Endodermal cell (in vitro differentiated cells): ENCODE results near the gene ETFA. TPM values are rescaled to one million over a fixed set of nuclear protein-coding genes. Genes with fewer than 3 reads are reported as not detected.
A peak's percentile ranks its signal among the peaks of the same experiment; 100 is the strongest.

Experiments
- DNase-seq: peaks from one replicate; pipeline ENCODE4 v3.0.0-alpha.2; 2017
- H3K27ac ChIP-seq: 2 replicates; pipeline ENCODE4 v1.5.1; 2013; ENCODE audit warnings: mild to moderate bottlenecking, low read depth, low read length, moderate library complexity
- H3K27me3 ChIP-seq: 2 replicates; pipeline ENCODE4 v1.6.1; 2013; ENCODE audit warnings: mild to moderate bottlenecking, low read length, moderate library complexity; ENCODE audit not compliant: insufficient read depth, control insufficient read depth, poor library complexity, severe bottlenecking
- H3K36me3 ChIP-seq: 2 replicates; pipeline ENCODE4 v1.7.0; 2013; ENCODE audit warnings: mild to moderate bottlenecking, low read length, moderate library complexity; ENCODE audit not compliant: control insufficient read depth, insufficient read depth
- H3K4me1 ChIP-seq: one replicate; pipeline ENCODE4 v1.7.0; 2013; ENCODE audit warnings: low read length; ENCODE audit not compliant: control insufficient read depth, insufficient read depth
- H3K4me3 ChIP-seq: 2 replicates; pipeline ENCODE4 v1.5.1; 2013; ENCODE audit warnings: mild to moderate bottlenecking, low read length, moderate library complexity
- H3K9ac ChIP-seq: 2 replicates; pipeline ENCODE4 v1.6.1; 2013; ENCODE audit warnings: mild to moderate bottlenecking, low read length, moderate library complexity; ENCODE audit not compliant: poor library complexity, severe bottlenecking; ENCODE audit errors: extremely low read depth
- H3K9me3 ChIP-seq: 2 replicates; pipeline ENCODE4 v1.6.1; 2013; ENCODE audit warnings: mild to moderate bottlenecking, low read length, moderate library complexity; ENCODE audit not compliant: control insufficient read depth
- H3K27ac Mint-ChIP-seq: 2 replicates; pipeline ENCODE4 v1.8.0; 2020; ENCODE audit warnings: mixed read lengths
- H3K27me3 Mint-ChIP-seq: 2 replicates; pipeline ENCODE4 v1.8.0; 2021; ENCODE audit warnings: mild to moderate bottlenecking, mixed read lengths; ENCODE audit not compliant: insufficient read depth
- H3K36me3 Mint-ChIP-seq: 2 replicates; pipeline ENCODE4 v1.8.0; 2020; ENCODE audit warnings: low read depth, mixed read lengths
- H3K4me1 Mint-ChIP-seq: 2 replicates; pipeline ENCODE4 v1.8.0; 2020; ENCODE audit warnings: mixed read lengths
- H3K4me3 Mint-ChIP-seq: 2 replicates; pipeline ENCODE4 v1.8.0; 2020; ENCODE audit warnings: mild to moderate bottlenecking, moderate library complexity, mixed read lengths
- H3K9me3 Mint-ChIP-seq: 2 replicates; pipeline ENCODE4 v1.8.0; 2020; ENCODE audit warnings: mild to moderate bottlenecking, mixed read lengths
- WGBS, 2 experiments: methylation state at CpG; one replicate each; pipeline versions ENCODE4 v1.1.5 to v1.1.7; 2013; ENCODE audit warnings: missing lambda C conversion rate in 2 of 2, mixed read lengths in 1 of 2; ENCODE audit not compliant: insufficient coverage in 1 of 2, insufficient read length in 1 of 2; 5-methylcytosine and 5-hydroxymethylcytosine counted together
- total RNA-seq, 2 donors: library from RNA; stranded (reverse); fragmentation: NEBNext Ultra II Directional in 1 of 2; extraction: Animal tissue kit (Norgen Biotek cat#: 25700) in 1 of 2; gene quantifications; 2 replicates in 1 of 2; 3 replicates in 1 of 2; pipeline ENCODE4 v1.2.1, GENCODE V29; 2021
- TF ChIP-seq, protein P1 (sequence below): fragments of 200-600 bp; sonication (generic); conservative IDR thresholded peaks from 2 replicates; pipeline ENCODE4 v1.5.0; 2021; ENCODE audit warnings: antibody characterized with exemption, mild to moderate bottlenecking

ETFA gene
- total RNA-seq, 2 donors from 2014 or later: 142 to 157 TPM

DNA sequence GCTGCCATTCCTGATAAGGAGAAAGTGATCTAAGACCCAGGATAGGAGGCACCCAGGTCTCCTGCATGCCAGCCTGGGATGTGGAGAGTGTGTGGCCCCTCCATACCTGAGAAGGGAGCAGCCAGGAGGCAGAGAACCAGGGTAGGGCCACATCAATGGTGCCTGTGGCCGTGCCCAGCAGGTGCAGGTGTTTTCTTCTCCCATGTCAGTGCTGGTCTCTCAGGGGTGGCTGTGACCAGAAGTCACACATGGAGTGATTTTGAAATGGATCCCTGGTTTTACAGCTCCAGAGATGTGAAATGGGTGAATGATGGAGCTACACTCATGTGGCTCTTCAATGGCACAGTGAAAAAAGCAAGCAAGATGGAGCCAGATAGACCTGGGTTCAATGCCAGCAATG lies 22.0 kb upstream of the ETFA start:
- Mint-ChIP-seq H3K4me1 (peaks cover 26% of the 10 kb centered on the region), H3K27me3 (peaks cover 69% of the 10 kb centered on the region), H3K36me3 (no peaks in the 10 kb centered on the region), H3K4me3 (no peak overlapping the region), H3K9me3 (peaks cover 3% of the 10 kb centered on the region), H3K27ac (no peak overlapping the region)
- H3K36me3 ChIP-seq: no peaks in the 10 kb centered on the region
- no peaks in the 10 kb centered on the region for H3K9me3 ChIP-seq
- no peaks in the 10 kb centered on the region for H3K4me1 ChIP-seq
- H3K4me3 ChIP-seq: no peak overlapping the region
- TF ChIP-seq, protein P1, sequence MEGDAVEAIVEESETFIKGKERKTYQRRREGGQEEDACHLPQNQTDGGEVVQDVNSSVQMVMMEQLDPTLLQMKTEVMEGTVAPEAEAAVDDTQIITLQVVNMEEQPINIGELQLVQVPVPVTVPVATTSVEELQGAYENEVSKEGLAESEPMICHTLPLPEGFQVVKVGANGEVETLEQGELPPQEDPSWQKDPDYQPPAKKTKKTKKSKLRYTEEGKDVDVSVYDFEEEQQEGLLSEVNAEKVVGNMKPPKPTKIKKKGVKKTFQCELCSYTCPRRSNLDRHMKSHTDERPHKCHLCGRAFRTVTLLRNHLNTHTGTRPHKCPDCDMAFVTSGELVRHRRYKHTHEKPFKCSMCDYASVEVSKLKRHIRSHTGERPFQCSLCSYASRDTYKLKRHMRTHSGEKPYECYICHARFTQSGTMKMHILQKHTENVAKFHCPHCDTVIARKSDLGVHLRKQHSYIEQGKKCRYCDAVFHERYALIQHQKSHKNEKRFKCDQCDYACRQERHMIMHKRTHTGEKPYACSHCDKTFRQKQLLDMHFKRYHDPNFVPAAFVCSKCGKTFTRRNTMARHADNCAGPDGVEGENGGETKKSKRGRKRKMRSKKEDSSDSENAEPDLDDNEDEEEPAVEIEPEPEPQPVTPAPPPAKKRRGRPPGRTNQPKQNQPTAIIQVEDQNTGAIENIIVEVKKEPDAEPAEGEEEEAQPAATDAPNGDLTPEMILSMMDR: no peak
- peaks cover 66% of the 10 kb centered on the region for H3K27me3 ChIP-seq
- no peak overlapping the region for H3K9ac ChIP-seq
- H3K27ac ChIP-seq: no peak overlapping the region
- WGBS, 2 experiments: 90 to 100% methylated on average over 1 of the region's 1 CpG
- peak; percentile 32 for DNase-seq

DNA sequence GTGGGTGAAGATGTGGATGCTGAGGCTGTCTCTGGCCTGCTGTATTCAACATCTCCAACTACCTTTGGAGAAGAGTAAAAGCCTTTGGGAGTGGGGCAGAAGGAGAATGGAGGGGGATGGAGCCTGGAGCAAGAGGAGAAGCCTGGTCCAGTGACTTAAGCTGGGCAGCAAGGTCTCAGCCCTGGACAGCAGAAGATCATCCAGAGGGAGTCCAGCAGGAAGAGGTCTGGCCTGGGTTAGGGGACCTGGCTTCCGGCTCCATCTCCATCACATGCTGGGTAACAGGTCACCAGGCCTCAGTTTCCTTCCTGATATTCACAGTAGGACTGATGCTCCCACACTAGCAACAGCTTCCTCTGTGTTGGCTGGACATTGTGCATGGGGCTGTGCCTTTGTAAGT lies 21.5 kb upstream of the ETFA start:
- peaks cover 61% of the 10 kb centered on the region for H3K27me3 ChIP-seq

DNA sequence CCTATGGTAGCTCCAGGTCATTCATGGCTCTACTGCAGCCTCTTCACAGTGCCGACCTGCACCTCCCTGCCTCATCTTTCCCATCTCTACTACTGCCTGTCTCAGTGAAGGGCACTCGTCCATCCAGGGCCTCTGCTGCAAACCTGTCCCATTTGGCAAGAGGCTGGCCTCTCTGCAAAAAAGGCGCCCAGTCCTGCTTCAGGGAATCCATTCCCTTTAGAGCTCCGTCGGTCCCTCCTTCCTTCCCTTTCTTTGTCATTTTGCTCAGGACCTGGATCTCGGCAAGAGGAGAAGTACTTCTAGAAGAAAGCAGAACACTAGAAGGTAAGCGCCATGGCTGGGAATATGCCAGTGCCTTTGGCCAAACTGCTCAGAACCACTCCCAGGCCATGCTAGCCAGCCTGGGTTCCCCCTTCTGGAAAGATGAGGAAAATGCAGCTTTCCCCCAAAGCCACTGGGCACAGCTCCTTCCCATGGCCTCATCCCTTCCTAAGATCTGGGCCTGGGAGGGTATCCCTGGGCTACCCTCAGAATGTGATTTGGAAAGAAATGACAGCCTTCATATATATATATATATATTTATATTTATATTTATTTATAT lies 18.9 kb upstream of the ETFA start:
- Histone ChIP-seq H3K9me3 (no peaks in the 10 kb centered on the region), H3K27ac (no peak overlapping the region), H3K4me1 (no peaks in the 10 kb centered on the region), H3K4me3 (no peak overlapping the region), H3K27me3 (peaks cover 43% of the 10 kb centered on the region), H3K36me3 (no peaks in the 10 kb centered on the region), H3K9ac (no peak overlapping the region)
- Mint-ChIP-seq H3K4me3 (no peak overlapping the region), H3K9me3 (peaks cover 2% of the 10 kb centered on the region), H3K27me3 (peaks cover 50% of the 10 kb centered on the region), H3K27ac (no peak overlapping the region), H3K36me3 (no peaks in the 10 kb centered on the region), H3K4me1 (peaks cover 11% of the 10 kb centered on the region)
- peak; percentile 87 for DNase-seq
- WGBS, 2 experiments: 73 to 88% methylated on average over 6 to 7 of the region's 7 CpGs
- TF ChIP-seq, protein P1: peak; percentile 80

More for the DNA sequence above, 21.5 kb upstream of the ETFA start:
- Mint-ChIP-seq H3K36me3 (no peaks in the 10 kb centered on the region), H3K27me3 (peaks cover 69% of the 10 kb centered on the region), H3K4me3 (no peak overlapping the region), H3K27ac (no peak overlapping the region), H3K9me3 (peaks cover 3% of the 10 kb centered on the region), H3K4me1 (peaks cover 26% of the 10 kb centered on the region)
- Histone ChIP-seq H3K9ac (no peak overlapping the region), H3K9me3 (no peaks in the 10 kb centered on the region), H3K4me1 (no peaks in the 10 kb centered on the region), H3K4me3 (no peak overlapping the region), H3K36me3 (no peaks in the 10 kb centered on the region), H3K27ac (no peak overlapping the region)
- TF ChIP-seq, protein P1: no peak
- DNase-seq: no peak
- 96% methylated on average over 1 of the region's 1 CpG; no CpG with 5 or more reads in 1 of the 2 experiments for WGBS, 2 experiments
